ENCODE data around the gene ZNF507.

ZNF507 gene

GRCh38 chr19:32339423-32339822, 6.0 kb upstream of the ZNF507 start:
- no peak for TF ChIP-seq CTCF (IDR thresholded peaks at IDR 0.05; ENCODE audit: borderline replicate concordance, control extremely low read depth, extremely low read depth, insufficient read depth, missing control alignments)

GRCh38 chr19:32339988-32340874, 5.2 kb upstream of the ZNF507 start:
- in situ Hi-C loops (cut with MboI; ENCODE audit: low sequenced_read_pairs, unreplicated experiment): loop anchor here (25.0 kb wide), 1 partner anchor 222 kb away; no protein-coding TSS in a partner anchor
- DNase-seq (ENCODE audit: low spot score): peak; percentile 66
- TF ChIP-seq CTCF (IDR thresholded peaks at IDR 0.05; ENCODE audit: borderline replicate concordance, control extremely low read depth, extremely low read depth, insufficient read depth, missing control alignments): peak; percentile 84

More at GRCh38 chr19:32339423-32339822, 6.0 kb upstream of the ZNF507 start:
- in situ Hi-C loops (cut with MboI; ENCODE audit: low sequenced_read_pairs, unreplicated experiment): loop anchor here (25.0 kb wide), 1 partner anchor 223 kb away; no protein-coding TSS in a partner anchor
- DNase-seq (ENCODE audit: low spot score): no peak

GRCh38 chr19:32342695-32343094, 2.7 kb upstream of the ZNF507 start:
- in situ Hi-C loops (cut with MboI; ENCODE audit: low sequenced_read_pairs, unreplicated experiment): loop anchor here (25.0 kb wide), 1 partner anchor 220 kb away; no protein-coding TSS in a partner anchor
- TF ChIP-seq CTCF (IDR thresholded peaks at IDR 0.05; ENCODE audit: borderline replicate concordance, control extremely low read depth, extremely low read depth, insufficient read depth, missing control alignments): no peak
- no peak for DNase-seq (ENCODE audit: low spot score)

GRCh38 chr19:32343550-32344262, 1.7 kb upstream of the ZNF507 start:
- no peak for DNase-seq (ENCODE audit: low spot score)
- in situ Hi-C loops (cut with MboI; ENCODE audit: low sequenced_read_pairs, unreplicated experiment): loop anchor here (25.0 kb wide), 1 partner anchor 219 kb away; no protein-coding TSS in a partner anchor
- TF ChIP-seq CTCF (IDR thresholded peaks at IDR 0.05; ENCODE audit: borderline replicate concordance, control extremely low read depth, extremely low read depth, insufficient read depth, missing control alignments): no peak

GRCh38 chr19:32346901-32347300, 1.5 kb downstream of the ZNF507 start:
- in situ Hi-C loops (cut with MboI; ENCODE audit: low sequenced_read_pairs, unreplicated experiment): loop anchor here (25.0 kb wide), 1 partner anchor 215 kb away; no protein-coding TSS in a partner anchor
- no peak for DNase-seq (ENCODE audit: low spot score)
- TF ChIP-seq CTCF (IDR thresholded peaks at IDR 0.05; ENCODE audit: borderline replicate concordance, control extremely low read depth, extremely low read depth, insufficient read depth, missing control alignments): no peak

GRCh38 chr19:32347573-32347972, 2.2 kb downstream of the ZNF507 start:
- in situ Hi-C loops (cut with MboI; ENCODE audit: low sequenced_read_pairs, unreplicated experiment): loop anchor here (25.0 kb wide), 1 partner anchor 215 kb away; no protein-coding TSS in a partner anchor
- no peak for TF ChIP-seq CTCF (IDR thresholded peaks at IDR 0.05; ENCODE audit: borderline replicate concordance, control extremely low read depth, extremely low read depth, insufficient read depth, missing control alignments)

More at GRCh38 chr19:32347573-32347972, 2.2 kb downstream of the ZNF507 start:
- DNase-seq (ENCODE audit: low spot score): no peak
